GM12875 (cell line): ENCODE data around the gene AGO3.

Experiments
- H3K4me3 ChIP-seq: one replicate; pipeline ENCODE4 v1.5.1; 2011; ENCODE audit warnings: low read depth, low read length, control low read depth
- CTCF ChIP-seq: IDR thresholded peaks from 2 replicates; pipeline ENCODE4 v1.5.1; 2011; ENCODE audit warnings: low read depth, mild to moderate bottlenecking, control low read depth, inconsistent platforms, low read length, moderate library complexity, borderline replicate concordance; ENCODE audit not compliant: insufficient read depth

Gene AGO3

GRCh38 chr1:36089393-36090121 lies 158.7 kb downstream of the AGO3 start:
- H3K4me3 ChIP-seq, result peak overlapping the region; percentile 84

GRCh38 chr1:36091141-36091540 lies 160.2 kb downstream of the AGO3 start:
- no peak overlapping the region for H3K4me3 ChIP-seq
- TF ChIP-seq CTCF, result no peak

More at GRCh38 chr1:36089393-36090121, 158.7 kb downstream of the AGO3 start:
- TF ChIP-seq CTCF, result no peak

- TF ChIP-seq CTCF, result no peak
- no peak overlapping the region for H3K4me3 ChIP-seq
Observed at GRCh38 chr1:36091698-36092097, 160.8 kb downstream of the AGO3 start.

- no peak overlapping the region for H3K4me3 ChIP-seq
- TF ChIP-seq CTCF, result no peak
Observed at GRCh38 chr1:36092166-36092797, 161.4 kb downstream of the AGO3 start.

- no peak overlapping the region for H3K4me3 ChIP-seq
- no peak for TF ChIP-seq CTCF
Observed at GRCh38 chr1:36092798-36093185, 161.9 kb downstream of the AGO3 start.

- no peak for TF ChIP-seq CTCF
- H3K4me3 ChIP-seq, result no peak overlapping the region
Observed at GRCh38 chr1:36093226-36093625, 162.3 kb downstream of the AGO3 start.

- no peak overlapping the region for H3K4me3 ChIP-seq
- no peak for TF ChIP-seq CTCF
Observed at GRCh38 chr1:36093929-36094328, 163.0 kb downstream of the AGO3 start.
